CD4-positive, alpha-beta T cell treated with Interleukin-15 for 1 hour (primary cell): ENCODE results near the gene PRDM5.
"Not testable (repeated sequence)": the region's sequence is repeated elsewhere in the genome, so short reads cannot be mapped to it uniquely, and the experiment has no call there.

Experiments
- DNase-seq: peaks from one replicate; pipeline ENCODE4 v3.0.0-alpha.2; 2020

PRDM5 gene

GRCh38 chr4:120691536-120691935 is 231.0 kb downstream of the PRDM5 start:
- no peak for DNase-seq

DNA sequence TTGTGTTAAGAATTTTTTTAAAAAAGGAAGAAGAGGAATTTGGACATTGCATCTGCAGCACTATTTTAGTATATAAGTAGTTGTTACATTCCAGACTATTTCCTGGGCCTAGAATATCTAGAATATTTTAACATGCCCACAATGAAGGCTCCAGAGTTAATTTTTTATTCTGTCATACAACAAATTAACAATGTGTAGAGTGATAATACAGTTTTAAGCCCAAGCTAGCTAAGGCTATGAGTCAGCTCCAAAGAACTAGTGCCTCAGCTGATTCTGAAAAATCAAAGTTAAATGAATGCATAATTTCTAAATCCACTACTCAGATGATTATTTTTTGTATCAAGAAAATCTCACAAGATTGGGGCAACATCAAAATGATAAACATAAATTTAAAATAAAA is 231.4 kb downstream of the PRDM5 start:
- no peak for DNase-seq

GRCh38 chr4:120688791-120689190 is 233.7 kb downstream of the PRDM5 start:
- DNase-seq, result no peak

GRCh38 chr4:120685756-120686278 is 236.7 kb downstream of the PRDM5 start:
- no peak for DNase-seq

DNA sequence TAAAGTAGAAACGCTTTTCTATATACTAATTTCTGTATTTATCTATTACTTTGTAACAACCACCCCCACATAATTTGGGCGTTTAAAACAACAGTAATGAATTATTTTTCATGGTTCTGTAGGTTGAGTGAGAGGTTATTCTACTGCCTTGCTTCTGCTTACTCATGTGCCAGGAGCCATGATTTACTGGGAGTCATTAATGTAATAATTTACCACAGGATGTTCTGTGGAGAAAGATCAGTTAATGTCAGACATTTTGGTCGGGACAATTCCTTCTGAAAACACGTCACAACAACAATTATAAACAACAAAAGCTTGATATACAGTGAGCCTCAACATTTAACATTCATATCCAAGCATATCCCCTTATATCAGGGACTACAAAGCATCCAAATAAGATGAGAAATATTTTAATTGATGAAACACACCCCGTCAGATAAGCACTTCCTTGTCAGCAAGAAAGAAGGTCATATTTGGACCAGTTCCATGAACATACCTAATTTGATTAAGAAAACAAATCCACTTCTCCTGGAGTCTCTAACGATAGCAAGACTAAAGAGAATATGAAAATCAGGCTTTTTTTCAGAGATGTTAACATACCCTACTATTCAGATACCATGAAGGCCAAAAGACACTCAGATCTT is 238.5 kb downstream of the PRDM5 start:
- no peak for DNase-seq

DNA sequence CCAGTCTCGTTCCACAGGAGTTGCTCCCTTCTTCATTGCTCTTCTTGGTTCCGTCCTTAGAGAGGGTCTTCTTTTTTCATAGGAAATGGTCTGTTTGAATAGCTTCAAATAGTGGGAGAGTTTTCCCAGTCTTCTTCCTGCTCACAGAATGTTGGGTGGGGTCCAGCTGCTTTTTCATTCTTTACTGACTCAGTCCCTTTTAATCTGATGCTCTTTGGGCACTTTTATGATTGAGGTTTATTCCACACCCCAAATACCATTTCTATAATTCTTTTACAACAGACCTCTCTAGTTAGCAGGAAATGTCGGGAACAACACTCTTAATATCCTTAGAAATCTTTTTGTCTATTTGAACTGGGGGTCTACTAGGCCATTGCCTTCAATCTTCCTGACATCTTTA is 239.5 kb downstream of the PRDM5 start:
- no peak for DNase-seq

DNA sequence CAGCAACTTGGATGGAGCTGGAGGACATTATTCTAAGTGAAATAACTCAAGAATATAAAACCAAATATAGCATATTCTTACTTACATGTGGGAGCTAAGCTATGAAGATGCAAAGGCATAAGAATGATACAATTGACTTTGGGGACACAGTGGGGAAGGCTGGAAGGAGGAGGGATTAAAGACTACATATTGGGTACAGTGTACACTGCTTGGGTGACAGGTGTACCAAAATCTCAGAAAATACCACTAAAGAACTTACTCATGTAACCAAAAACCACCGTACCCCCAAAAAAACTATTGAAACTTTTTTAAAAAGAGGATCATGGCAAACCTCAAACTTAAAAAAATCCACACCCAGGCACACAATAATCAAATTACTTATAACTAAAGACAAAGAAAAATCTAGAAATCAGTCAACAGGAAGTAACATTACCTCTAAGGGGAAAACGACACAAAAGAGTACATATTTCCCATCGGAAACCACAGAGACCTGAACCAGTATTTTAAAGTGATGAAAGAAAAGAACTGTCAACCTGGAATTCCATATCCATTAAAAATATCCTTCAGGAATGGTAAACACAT is 241.8 kb downstream of the PRDM5 start:
- DNase-seq, result no peak

- no peak for DNase-seq
Measured at GRCh38 chr4:120673696-120674095, 248.8 kb downstream of the PRDM5 start.

DNA sequence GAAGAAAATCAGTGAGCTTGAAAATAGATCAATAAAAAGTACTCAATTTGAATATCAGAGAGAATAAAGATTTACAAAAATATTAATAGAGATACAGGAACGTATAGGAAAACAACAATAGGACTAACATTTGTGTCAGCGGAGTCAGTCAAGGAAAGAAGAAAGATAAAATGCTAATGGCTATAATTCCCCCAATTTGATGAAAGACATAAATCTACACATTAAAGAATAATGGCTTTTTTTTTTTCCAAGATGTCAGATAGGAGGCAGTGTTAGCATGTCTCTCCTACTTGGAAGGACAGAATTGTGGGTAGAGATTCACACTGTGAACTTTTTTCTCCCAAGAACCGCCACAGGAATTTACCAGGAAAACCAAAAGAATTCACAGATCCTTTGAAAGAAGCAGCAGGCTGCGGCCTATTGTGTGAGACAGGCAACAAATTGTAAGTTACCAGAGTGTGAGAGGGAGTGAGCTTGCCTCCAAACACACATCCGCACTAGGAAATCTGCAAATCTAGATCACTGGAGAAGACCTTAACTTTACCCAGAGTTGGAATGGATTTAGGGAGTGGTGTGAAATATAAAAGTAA is 249.9 kb downstream of the PRDM5 start:
- DNase-seq, result no peak

GRCh38 chr4:120672076-120672475 is 250.4 kb downstream of the PRDM5 start:
- no peak for DNase-seq

GRCh38 chr4:120671538-120671937 is 251.0 kb downstream of the PRDM5 start:
- no peak for DNase-seq

GRCh38 chr4:120667102-120667501 is 255.4 kb downstream of the PRDM5 start:
- no peak for DNase-seq

GRCh38 chr4:120664851-120665250 is 257.7 kb downstream of the PRDM5 start:
- DNase-seq, result no peak

DNA sequence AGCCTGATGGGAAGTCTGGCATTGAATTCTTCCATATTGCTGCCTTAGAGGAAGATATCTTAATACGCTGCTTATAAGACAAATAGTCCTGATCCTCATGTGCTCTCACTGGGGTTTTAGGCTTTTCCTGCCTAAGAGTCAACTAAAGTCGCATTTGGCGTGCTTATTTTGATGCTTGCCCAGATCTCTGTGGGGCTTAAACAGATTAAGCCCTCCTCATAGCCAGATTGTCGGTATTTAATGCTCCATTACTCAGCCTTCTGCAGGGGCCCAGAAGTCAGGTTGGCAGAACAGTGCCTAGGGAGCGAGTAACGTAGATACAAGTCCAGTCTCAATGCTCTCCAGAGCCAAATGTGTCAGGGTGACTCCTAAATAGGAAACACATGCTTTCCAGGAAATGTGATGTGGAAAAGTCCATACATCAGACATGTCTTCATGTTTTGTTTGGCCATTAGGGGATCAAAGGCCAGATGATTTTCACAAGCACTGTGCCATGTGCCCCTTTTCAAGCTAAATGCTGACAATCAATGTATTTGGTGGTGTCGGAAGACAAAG is 262.8 kb downstream of the PRDM5 start:
- no peak for DNase-seq

DNA sequence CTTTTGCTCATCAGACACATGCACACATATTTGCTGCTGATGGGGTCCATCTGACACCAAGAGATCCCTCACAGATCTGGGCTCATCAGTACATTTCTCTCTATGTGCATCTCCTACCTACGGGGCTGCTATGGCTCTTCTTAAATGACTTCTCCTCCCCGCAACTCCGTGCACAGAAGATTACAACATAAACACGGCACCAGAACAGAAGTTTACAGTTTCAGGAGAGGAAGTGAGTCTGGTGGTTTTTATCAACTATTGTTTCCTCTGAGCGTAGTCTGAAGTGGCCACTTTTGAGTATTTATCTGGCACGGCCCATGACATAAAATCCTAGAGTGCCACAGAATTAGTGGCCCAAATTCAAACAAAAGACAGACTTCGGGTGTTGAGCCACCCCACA is 263.8 kb downstream of the PRDM5 start:
- DNase-seq, result no peak

- DNase-seq, result no peak
Measured at GRCh38 chr4:120653804-120654573, 268.5 kb downstream of the PRDM5 start.

DNA sequence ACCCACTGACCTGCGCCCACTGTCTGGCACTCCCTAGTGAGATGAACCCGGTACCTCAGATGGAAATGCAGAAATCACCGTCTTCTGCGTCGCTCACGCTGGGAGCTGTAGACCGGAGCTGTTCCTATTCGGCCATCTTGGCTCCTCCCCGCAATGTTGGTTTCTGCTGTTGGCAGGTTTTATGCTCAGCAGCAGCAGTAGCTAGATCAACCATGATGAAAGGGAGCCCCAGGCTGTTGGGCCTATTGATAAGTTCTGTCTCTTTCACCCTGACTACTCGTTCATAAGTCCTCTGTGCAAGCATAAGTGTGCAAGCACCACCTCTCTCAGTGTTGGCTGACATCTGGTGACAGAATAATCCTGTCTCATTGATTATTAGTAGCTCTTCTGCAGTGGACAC is 274.2 kb downstream of the PRDM5 start:
- DNase-seq, result not testable (repeated sequence)
